ENCODE results near the gene CYP27C1. TPM values are rescaled to one million over a fixed set of nuclear protein-coding genes. Genes with fewer than 3 reads are reported as not detected.
A peak's percentile ranks its signal among the peaks of the same experiment; 100 is the strongest.

The CYP27C1 gene
- total RNA-seq, 4 donors from 2014 or later = not detected

DNA sequence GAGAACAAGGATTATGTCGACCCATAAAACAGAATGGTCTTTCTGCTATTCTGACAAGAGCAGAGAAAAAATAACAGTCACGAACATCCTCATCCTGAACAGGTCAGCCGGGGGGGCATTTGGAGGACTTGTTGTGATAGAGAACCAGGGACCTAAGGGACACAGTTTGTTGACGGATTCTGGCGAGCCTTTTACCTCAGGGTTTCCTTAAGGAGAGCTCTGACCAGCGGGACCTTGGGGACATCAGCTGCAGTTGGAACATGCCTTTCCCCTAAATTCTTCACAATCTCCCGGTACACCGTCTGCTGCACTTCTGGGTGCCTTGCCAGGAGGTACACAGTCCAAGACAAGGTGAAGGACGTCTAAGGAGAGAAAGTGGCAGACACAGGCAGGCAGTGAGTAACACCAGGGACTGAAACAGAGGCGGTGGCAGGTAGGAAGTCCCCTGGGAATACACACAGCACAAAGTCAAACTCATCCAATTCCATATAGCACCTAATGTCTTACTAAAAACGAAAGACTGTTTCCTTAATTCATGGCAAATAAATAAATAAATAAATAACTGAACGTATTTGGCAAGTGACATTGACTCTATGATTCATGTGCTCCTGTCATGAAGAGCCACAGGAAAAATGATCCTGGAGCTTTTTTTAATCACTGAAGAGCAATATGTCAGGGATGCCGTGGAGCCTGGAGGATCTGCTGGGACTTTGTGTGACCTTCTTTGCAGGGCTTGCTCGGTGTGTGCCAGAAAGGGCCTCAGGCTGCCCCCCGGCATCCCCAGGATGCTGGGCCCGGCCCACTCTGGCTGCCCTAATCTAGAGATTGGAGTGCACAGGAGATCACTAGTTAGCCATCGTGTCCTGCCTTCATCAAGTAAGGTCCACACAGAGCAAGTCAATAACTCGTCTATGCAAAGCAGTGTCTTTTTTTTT is 24.7 kb downstream of the CYP27C1 start:
- Histone ChIP-seq H3K4me3 (no peak overlapping the region), H3K27ac (peak overlapping the region; percentile 45 to 81 (median 59))
- in situ Hi-C loops (cut with MboI; ENCODE audit: low sequenced_read_pairs in 4 of 4) = no loop called here

DNA sequence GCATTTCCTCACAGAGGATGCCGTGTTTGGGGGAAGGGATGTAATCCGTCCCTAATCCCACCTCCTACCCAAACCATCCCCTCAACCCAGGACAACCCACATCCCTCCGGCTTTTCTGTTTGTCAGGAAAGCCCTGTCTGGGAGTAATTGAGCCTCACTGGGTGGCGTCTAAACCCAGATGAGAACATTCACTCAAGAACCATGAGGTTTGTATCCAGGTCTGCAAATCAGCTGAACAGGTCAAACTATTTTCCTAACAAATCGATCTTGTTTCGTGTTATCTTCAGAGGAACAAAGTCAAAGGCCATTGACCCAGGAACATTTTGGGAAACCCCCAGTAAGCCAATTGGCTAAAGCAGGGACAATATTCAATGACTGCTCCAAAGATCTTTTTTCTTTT is 25.7 kb downstream of the CYP27C1 start:
- TF ChIP-seq CTCF (IDR thresholded peaks at IDR 0.05 in 4 of 5, conservative IDR thresholded peaks at IDR 0.05 in 1 of 5) (no peak), POLR2A (IDR thresholded peaks at IDR 0.05) (no peak)
- intact Hi-C loops (cut with DNase I; ENCODE audit: low total_unique reads) (loop anchor here (10.0 kb wide), 2 partner anchors 220 to 280 kb away; partner anchors contain the start of gene PROC), in situ Hi-C loops (cut with MboI; ENCODE audit: low sequenced_read_pairs in 4 of 4) (no loop called here)
- Histone ChIP-seq H3K27ac (no peak overlapping the region), H3K4me1 (peaks cover 16 to 17% of the 10 kb centered on the region in 2 donors), H3K27me3 (no peaks in the 10 kb centered on the region), H3K36me3 (no peaks in the 10 kb centered on the region), H3K9me3 (no peaks in the 10 kb centered on the region), H3K4me3 (no peak overlapping the region)
- DNase-seq (no peak), ATAC-seq (no peak)

More for the DNA sequence above, 24.7 kb downstream of the CYP27C1 start:
- Histone ChIP-seq H3K4me1 (peaks cover 16 to 17% of the 10 kb centered on the region in 2 donors), H3K9me3 (no peaks in the 10 kb centered on the region), H3K36me3 (no peaks in the 10 kb centered on the region), H3K27me3 (no peaks in the 10 kb centered on the region)
- peak; percentile 86 to 89 for ATAC-seq
- intact Hi-C loops (cut with DNase I; ENCODE audit: low total_unique reads) = loop anchor here (10.0 kb wide), 2 partner anchors 219 to 279 kb away; partner anchors contain the start of gene PROC
- no peak for DNase-seq
- TF ChIP-seq POLR2A (IDR thresholded peaks at IDR 0.05) (no peak), CTCF (IDR thresholded peaks at IDR 0.05 in 4 of 5, conservative IDR thresholded peaks at IDR 0.05 in 1 of 5) (no peak)

GRCh38 chr2:127193967-127194280 is 26.2 kb downstream of the CYP27C1 start:
- no peaks in the 10 kb centered on the region for H3K9me3 ChIP-seq
- intact Hi-C loops (cut with DNase I; ENCODE audit: low total_unique reads) = loop anchor here (10.0 kb wide), 2 partner anchors 221 to 281 kb away; partner anchors contain the start of gene PROC
- ATAC-seq (no peak), DNase-seq (no peak)
- H3K36me3 ChIP-seq = no peaks in the 10 kb centered on the region
- no peaks in the 10 kb centered on the region for H3K27me3 ChIP-seq
- TF ChIP-seq POLR2A (IDR thresholded peaks at IDR 0.05) (no peak), CTCF (IDR thresholded peaks at IDR 0.05 in 4 of 5, conservative IDR thresholded peaks at IDR 0.05 in 1 of 5) (no peak)
- peaks cover 16 to 17% of the 10 kb centered on the region in 2 donors for H3K4me1 ChIP-seq
- no peak overlapping the region for H3K27ac ChIP-seq
- no peak overlapping the region for H3K4me3 ChIP-seq
- in situ Hi-C loops (cut with MboI; ENCODE audit: low sequenced_read_pairs in 4 of 4) = no loop called here

DNA sequence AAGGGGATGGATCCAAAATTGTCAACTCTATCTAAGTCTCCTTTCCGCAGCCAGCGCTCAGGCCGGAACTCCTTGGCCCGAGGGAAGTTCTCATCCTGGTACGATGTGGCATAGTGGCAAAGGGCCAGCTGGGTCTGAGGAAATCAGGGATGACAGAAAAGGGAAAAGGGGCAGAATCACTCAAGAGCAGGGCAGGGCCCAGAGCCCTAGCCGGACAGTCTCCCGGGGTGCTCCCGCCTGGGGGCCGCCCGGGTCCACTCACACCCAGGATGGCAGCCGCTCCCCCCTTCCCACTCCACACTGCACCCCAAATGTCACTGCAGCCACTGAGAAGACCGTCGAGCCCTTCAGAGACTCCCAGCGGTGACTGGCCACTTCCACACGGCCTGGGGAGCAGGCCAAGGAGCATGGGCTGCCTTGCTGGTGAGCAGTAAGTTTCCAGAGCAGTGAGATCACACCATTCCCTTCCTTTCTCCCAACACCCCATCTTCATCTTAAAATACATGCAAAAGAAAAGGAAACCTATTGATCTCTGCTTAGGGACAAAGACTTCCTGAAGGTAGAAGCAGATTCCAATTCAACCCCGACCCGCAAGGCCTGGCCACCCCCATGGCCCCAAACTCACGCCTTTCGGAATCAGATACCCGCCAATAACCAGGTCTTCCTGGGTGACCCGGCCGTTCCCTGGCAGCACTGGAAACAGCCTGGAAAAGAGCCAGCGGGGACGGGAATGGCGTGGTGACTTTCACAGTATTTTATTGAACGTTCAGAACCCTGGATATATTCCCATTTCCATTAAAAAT is 26.7 kb downstream of the CYP27C1 start:
- in situ Hi-C loops (cut with MboI; ENCODE audit: low sequenced_read_pairs in 4 of 4) (no loop called here), intact Hi-C loops (cut with DNase I; ENCODE audit: low total_unique reads) (loop anchor here (10.0 kb wide), 2 partner anchors 221 to 281 kb away; partner anchors contain the start of gene PROC)
- DNase-seq (no peak), ATAC-seq (no peak)
- no peaks in the 10 kb centered on the region for H3K36me3 ChIP-seq
- no peak overlapping the region for H3K27ac ChIP-seq
- no peak overlapping the region for H3K4me3 ChIP-seq
- H3K9me3 ChIP-seq = no peaks in the 10 kb centered on the region
- no peaks in the 10 kb centered on the region for H3K27me3 ChIP-seq
- peaks cover 16 to 17% of the 10 kb centered on the region in 2 donors for H3K4me1 ChIP-seq
- TF ChIP-seq CTCF (IDR thresholded peaks at IDR 0.05 in 4 of 5, conservative IDR thresholded peaks at IDR 0.05 in 1 of 5) (no peak), POLR2A (IDR thresholded peaks at IDR 0.05) (no peak)
